ENCODE data around the gene RIMBP2.

Gene RIMBP2

DNA sequence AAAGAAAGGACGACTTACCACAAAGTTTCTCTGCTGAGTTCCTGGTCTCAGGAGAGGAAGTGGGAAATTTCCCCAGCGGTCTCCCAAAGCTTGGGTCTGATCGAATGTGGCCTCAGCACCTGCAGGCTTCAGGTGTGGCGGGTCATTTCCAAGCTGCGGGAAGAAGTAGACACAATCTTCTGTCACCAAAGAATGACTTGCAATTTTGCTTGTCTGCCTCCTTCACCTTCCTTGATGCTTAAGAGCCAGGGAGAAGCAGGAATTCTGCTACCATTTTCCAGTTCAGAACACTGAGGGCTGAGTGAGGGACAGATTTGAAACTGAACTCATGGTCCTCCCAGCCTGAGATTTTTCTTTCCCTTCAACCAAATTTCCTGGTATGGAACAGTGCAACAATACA lies 87.8 kb downstream of the RIMBP2 start:
- no peak for DNase-seq (ENCODE audit: low read depth)

DNA sequence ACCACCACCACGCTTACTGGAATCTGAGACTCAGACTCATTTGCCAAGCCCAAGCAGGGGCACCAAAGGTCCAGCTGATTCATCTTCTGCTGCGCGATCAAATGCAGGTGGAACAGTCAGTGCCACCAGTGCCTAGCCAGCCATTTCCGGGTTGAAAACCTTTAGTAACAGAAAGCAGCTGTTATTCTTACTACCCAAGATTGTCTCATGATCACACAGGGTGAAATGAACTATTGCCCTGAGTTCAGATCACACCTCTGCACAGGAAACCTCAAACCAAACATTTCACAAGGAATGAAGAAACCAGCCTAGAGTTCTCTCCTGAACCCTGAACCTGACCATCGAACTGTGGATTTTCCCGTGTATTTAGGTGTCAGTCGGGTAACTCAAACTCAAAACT lies 88.9 kb downstream of the RIMBP2 start:
- no peak for DNase-seq (ENCODE audit: low read depth)

DNA sequence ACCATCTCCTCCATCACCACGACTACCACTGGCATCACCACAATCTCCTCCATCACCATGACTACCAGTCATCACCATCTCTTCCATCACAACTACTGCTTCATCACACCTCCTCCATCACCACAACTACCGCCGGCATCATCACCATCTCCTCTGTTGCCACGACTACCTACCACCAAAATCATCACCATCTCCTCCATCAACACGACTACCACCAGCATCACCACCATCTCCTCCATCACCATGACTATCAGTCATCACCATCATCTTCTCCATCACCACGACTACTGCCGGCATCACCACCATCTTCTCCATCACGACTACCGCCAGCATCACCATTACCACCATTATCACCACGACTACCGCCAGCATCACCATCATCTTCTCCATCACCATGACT lies 89.5 kb downstream of the RIMBP2 start:
- no peak for DNase-seq (ENCODE audit: low read depth)

DNA sequence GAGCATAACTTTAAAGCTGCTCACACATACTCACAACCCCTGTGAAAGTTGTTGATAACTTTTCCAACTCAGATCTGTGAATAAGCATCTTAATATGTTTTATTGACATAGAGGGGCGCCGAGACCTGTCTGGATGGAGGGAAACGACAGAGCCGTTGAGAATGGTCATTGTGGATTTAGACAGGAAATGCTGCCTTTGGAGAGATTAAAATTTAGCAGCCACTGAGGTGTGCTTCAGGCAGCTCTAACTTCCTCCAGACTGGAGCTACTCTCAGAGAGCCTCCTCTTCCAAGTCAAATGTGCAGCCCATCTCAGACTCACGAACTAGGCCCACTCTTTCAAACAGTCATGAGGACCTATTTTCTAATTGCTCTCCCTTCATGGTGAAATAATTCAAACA lies 90.9 kb downstream of the RIMBP2 start:
- no peak for DNase-seq (ENCODE audit: low read depth)

DNA sequence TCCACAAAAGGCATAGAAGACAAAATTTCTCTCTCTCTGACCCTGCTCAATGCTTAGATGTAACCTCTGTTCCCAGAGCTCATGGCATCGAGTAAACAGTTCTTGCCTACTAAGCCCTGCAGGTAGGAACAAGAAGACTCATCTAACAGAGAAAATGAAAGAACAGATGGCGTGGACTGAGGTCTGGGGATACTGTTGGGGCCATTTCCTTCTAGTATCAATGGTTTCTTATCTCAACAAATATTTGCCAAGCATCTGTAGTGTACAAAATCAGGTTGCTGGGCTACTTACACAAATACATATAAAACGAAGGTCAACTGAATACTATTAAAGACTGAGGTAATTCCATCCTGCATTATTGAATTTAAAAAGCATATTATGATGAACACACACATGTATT lies 93.3 kb downstream of the RIMBP2 start:
- no peak for DNase-seq (ENCODE audit: low read depth)

DNA sequence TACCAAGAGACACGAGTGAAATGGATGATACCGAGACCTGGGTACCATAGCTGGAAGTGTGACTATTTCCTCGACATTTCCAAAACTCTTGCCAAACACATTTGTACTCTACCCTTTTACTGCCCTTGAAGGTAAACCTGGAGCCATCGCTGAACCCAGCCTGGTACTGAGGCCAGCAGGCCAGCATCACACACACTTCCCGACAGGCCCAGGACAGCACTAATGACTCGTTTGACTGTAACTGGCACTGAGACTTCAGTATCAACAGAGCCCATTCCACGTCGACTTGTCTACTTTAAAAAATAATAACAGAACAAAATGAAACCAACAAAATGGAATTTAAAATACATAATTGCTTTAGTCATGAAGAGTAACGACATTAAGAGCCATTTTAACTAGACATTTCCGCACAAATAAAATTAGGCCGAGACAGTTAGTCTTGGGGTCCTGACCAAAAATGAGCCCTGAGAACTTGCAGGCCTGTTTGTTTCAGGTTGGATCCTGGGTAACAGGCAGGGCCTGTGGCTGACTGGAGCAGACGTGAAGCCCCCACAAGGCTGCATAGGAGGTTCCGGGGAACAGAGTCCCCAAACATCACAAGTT lies 94.3 kb downstream of the RIMBP2 start:
- no peak for DNase-seq (ENCODE audit: low read depth)

DNA sequence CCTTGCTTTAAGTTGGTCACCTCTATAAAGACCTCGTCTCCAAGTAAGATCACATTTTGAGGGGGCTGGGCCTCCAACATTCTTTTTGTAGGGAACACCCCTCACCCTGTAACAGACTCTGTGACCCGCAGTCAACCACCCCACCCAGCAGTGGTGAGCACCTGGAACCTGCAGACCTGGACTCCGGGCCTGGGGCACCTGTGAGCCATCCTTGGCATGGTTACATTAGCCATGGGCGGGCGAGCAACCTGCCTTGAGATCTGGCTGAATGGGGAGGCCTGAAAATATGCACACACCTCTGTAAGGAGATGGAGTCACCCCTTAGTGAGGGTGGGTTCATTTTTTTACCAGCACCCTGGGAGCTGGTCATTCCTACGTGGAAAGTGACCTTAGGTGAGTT lies 95.3 kb downstream of the RIMBP2 start:
- no peak for DNase-seq (ENCODE audit: low read depth)

DNA sequence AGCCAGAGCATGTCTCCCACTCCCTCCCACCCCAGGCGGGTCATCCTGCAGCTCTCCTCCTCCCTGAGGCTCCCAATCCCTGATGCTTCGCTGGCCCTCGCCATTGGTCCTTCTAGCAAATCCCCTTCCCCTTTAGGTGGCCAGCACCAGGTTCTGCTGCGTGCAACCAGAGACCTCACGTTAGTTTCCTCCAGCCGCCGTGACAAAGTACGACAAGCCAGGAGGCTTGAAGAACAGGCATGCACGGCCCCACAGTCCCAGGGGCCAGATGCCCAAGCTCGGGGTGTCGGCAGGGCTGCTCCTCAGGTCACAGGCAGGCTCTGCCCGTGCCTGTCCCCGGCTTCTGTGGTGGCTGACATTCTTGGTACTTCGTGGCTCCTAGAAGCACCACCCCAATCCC lies 95.8 kb downstream of the RIMBP2 start:
- no peak for DNase-seq (ENCODE audit: low read depth)

DNA sequence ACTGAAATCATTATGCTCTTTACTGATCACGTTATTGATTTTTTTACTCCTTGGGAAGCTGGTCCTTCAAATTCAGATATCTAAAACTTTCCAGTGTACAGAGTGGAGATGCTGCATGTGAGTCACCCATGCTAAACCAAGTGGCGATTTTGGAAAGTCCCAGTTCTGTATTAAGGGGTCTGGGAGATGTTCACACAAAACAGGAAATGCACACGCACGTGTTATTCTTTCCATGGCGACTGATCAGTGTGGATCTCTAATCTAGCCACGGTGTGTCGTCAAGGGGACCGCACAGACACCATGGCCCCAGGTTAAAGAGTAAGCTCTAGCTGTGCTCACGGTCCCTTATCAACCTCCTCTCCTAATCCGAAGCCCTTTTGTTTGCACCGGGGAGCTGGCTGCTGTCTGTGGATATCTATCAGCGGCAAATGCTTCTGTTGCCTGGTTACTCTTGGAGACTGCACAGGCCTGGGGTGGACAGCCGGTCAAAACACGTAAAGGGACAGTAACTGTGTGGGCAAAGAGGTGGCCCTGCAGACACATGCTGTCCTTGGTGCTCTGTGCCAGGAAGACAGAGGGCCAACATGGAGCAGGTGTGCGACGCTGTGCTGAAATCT lies 96.6 kb downstream of the RIMBP2 start:
- DNase-seq (ENCODE audit: low read depth): no peak

DNA sequence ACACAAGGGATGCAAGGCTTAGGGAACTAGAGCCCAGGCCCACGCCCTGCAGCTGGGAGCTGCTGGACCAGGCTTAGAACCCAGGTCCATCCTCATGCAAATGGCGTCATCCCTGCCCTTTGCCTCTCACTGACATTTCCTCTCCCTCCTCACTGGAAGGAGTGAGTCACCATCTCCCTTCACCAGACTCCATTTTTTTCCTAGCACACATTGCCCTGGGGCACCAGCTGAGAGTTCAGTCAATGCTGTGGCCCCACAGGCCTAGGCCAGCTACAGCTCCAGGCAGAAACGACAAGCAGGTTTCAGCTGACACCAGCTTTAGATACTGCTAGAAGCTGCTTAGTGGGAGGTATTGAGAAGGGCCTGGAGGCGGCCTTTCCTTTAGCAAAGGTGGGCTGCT lies 98.9 kb downstream of the RIMBP2 start:
- no peak for DNase-seq (ENCODE audit: low read depth)

DNA sequence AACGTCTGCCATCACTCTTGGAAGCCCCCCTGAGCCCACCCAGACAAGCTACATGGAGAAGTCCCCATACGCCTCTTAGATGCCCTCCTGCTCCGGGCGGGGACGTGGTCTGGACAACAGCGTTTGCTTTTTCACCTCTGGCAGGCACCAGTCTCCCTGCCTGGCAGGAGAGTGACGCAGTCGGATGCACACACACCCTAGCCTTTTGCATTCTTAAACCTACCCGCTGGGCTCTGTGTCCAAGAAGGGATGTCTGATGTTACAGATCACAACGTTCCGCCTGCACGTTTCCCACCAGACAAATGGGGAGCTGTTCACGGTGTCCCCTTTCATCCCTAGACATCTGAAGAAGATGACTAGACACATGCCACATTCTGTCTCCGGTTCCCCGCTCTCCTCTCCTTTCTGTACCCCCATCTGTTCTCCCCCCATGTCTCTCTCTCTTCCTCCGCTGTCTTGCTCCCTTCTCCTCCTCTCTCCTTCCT lies 100.2 kb downstream of the RIMBP2 start:
- no peak for DNase-seq (ENCODE audit: low read depth)

DNA sequence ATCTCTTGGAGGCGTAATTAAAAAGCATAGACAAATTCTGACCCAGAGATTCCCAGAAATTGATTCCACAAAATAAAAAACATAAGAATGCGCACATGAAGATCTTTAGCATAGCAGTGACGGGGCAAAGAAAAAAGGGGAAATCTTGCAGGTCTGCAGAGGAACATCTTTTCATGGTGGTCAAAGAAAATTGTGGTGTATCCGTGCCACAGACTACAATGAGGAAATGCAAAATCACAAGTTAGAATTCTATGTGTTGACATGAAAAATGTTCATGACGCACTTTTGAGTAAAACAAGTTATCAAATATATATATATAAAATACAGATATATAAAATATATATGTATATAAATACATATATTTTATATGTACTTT lies 101.6 kb downstream of the RIMBP2 start:
- no peak for DNase-seq (ENCODE audit: low read depth)

DNA sequence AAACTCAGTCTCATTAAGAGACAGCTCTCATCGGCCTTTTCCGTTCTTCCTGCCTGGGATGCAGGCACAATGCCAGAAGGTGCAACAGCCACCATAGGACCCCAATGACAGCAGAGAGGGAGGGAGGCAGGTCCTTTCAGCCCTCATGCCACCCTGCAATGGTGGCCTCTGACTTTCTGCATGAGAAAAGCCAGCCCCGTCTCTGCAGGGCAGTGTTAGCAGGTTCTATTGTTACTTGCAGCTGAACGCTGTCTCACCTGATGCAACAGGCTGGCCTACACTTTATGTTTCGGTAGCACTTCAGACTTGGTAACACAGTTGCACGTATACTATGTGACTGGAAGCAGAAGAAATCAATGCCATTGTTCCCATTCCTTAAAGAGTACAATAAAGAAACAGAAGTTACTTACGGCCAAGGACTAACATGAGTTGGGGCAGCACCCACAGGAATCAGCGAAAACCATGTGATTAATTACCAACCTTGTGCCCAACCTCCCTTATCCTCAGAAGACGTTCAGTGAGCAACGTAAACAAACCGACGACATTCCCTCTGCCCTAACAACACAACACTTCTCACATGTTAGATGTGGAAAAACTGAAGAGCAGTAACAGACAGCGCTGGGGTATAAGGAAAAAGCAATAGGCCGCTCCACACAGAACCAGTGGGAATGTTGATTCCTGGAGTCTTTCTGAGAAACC lies 102.1 kb downstream of the RIMBP2 start:
- no peak for DNase-seq (ENCODE audit: low read depth)

DNA sequence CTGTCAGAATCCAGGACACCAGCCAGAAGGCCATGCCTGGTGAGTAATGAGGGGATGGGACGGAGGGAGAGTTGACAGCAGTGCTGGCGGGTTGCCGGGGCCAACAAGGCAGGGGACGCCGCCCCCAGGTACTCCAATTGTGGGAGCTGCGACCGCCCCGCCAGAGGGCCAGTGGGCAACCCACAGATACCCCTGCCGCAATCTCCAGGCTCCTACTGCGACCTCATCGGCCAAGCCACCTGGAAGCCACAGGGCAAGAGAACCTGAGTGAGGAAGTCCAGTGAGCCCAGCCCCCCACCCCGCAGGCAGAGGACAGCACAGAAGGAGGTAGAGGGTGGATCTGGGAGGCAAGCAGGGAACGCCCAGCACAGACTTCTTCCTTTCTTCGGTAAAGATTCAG lies 103.0 kb downstream of the RIMBP2 start:
- DNase-seq (ENCODE audit: low read depth): no peak

DNA sequence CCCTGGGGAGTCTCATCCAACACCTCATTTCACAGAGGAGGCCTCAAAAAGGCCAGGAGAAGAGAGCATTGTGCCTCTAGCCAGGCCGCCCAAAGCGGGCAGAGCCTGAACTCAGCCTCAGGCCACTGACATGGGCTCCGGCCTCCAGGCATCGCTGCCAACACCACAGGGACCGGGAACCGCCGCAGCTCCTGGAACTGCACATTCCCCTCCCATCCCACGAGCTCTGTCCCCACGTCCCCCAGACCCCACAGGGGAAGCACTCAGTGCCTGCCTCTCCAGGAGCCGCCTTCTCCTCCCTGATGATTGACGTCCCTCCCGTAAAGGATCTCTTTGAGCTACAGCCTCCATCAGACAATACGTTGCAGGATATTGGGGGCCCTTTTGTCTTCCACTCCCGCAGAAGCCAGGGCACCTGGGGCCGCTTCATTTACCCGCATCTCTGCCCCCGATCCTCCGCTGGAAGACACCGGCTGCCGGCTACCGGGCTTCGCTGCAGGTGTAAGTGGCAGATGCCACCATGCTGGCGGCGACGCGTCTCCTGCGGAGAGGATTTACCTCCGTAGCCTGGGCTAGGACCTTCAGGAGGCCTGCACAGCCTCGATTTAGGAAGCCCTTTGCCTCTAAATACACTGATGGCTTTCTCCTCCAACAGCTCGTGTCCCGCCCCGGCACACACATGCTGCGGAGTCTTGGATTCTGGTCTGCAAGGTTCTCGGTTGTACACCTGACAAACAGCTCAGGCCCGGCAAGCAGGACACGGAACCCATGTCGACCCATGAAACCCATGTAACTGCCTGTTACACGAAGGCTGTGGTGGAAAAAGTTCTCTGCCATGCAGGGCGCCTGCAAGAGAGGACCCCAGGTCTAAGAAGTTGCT lies 104.8 kb downstream of the RIMBP2 start:
- DNase-seq (ENCODE audit: low read depth): no peak

DNA sequence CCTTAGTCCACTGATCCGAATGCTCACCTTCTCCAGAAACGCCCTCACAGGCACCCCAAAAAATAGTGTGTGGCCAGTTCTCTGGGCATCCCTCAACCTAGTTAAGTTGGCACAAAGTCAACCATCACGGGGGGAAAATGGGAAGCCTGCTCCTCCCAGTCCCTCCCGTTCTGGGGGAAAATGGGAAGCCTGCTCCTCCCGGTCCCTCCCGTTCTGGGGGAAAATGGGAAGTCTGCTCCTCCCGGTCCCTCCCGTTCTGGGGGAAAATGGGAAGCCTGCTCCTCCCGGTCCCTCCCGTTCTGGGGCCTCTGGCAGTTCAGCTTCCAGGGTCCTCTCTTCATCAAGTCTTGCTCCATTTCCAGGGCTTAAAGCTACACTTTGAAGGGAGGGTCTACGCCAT lies 106.1 kb downstream of the RIMBP2 start:
- no peak for DNase-seq (ENCODE audit: low read depth)

DNA sequence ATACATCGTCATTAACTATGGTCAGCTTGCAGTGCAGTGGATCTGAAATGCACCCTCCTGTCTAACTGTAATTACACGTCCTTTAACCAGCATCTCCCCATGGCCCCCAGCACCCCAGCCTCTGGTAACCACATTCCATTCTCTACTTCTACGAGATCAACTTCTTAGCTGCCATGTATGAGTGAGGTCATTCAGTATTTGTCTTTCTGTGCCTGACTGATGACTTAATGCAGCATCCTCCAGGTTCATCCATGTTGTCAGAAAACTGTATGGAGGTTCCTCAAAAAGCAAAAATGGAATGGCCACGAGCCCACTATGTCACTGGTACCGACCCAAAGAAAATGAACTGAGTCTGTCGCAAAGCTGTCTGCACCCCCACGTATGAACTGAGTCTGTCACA lies 107.3 kb downstream of the RIMBP2 start:
- DNase-seq (ENCODE audit: low read depth): no peak

DNA sequence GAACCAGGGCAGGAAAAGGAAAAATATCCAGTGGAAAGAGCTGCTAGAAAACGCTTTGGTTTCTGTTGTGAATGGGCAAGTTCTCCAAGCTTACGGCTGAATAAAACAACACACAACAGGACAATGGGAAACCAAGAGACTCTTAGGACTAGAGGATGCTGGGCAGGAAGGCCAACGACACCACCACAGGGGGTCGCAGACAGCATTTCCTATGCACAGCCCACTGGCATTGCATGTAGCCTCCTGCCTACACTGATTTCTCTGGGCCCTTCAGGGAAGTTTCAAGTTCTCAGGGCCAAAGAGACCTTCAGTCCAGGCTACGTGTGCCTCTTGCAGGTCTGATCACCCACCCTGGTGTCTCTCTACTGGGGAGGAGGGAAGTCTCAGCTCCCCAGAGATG lies 108.0 kb downstream of the RIMBP2 start:
- DNase-seq (ENCODE audit: low read depth): no peak

DNA sequence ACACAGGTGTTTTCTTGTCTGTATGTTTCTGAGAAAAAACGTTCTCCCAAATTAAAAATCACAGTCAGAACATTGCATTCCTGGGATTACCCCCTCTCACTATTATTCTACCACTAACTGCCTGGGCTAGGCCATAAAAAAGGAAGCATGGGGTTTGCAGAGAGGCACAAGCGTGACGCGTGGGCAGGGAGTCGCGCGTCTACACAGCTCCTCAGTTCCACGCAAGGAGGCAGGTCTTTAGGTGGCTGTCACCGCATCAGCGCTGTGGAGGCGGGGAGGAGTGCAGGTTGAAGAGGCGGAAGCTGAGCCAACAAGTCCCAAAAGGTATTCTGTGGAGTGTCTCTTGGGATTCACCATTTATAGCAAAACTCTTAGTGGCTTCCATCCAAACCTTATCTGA lies 109.9 kb downstream of the RIMBP2 start:
- DNase-seq (ENCODE audit: low read depth): no peak

DNA sequence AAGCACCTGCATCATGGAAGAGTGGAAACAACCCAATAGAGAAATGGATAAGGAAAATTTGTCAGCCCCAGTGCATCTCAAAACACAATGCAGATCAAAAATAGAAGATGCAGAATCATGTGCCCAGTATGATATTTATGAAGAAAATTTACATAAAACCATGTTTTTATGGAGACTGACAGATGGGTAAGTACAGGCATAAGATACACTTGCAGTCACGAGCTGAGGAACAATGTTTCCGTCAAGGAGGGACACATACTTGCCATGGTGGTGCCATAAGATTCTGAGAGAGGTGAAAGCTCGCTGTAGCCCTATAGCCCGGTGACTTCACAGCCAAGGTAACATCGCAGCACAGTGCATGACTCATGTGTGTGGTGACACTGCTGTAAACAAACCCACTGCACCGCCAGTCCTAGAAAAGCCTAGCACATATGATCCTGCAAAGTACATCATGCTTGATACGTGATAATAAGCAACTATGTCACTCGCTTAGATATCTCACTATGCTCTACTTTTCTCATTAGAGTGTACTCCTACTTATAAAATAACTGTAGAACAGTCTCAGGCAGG lies 112.6 kb downstream of the RIMBP2 start:
- DNase-seq (ENCODE audit: low read depth): no peak

DNA sequence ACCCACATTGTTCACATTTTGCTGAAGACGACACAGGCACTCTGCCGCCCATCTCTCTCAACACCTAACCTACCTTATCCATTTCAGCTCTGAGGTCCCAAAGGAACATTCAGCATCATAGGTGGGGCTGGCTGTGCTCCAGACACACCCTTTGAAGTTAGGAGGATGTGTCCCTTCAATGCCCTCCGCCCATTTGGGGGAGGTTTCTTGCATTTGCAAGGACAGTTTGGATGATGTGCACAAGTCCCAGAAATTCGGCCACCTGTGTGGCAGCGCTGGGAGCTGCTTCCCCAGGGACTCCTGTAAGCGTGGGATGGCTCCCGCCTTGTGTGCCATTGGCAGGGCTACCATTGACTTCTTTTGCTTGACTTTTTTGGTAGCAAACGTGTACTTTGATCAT lies 113.8 kb downstream of the RIMBP2 start:
- DNase-seq (ENCODE audit: low read depth): no peak

DNA sequence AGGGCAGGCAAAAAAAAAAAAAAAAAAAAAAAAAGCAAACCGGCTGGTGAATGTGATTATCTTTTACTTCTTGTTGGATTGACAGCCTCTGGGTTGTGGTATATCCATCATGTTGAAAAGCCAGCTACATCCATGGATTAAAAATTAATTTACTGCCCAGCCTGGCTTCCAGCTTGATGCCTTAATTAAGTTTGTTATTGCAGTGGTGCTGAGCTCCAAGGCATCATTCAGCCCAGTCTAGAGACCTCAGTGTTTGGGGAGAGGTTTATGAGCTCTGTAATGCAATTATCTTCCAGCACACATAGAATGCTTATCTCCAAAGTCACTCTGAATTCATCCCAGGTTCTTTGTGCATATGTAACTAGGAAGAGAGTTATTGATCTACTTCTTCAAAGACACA lies 114.8 kb downstream of the RIMBP2 start:
- no peak for DNase-seq (ENCODE audit: low read depth)

All from stimulated activated CD8-positive, alpha-beta memory T cell treated with anti-CD3 and anti-CD28 coated beads, Interleukin-12 subunit alpha, Interleukin-12 subunit beta, amount 100 ng/mL, for 4 hours (primary cell).